C4-2B (cell line): Measurements from ENCODE around the gene FHL3.
A peak's percentile ranks its signal among the peaks of the same experiment; 100 is the strongest.

ENCODE experiments used
- H3K27ac ChIP-seq: fragments of 450-650 bp; 2 replicates; pipeline ENCODE4 v1.5.1; 2017
- CTCF ChIP-seq: fragments of 450-650 bp; conservative IDR thresholded peaks from 2 replicates; pipeline ENCODE4 v1.5.1; 2017; ENCODE audit warnings: mild to moderate bottlenecking
- ZFX ChIP-seq: fragments of 450-650 bp; IDR thresholded peaks from 2 replicates; pipeline ENCODE4 v1.6.1; 2017

The FHL3 gene

GRCh38 chr1:38006008-38006828, 904 bp upstream of the FHL3 start:
- TF ChIP-seq CTCF (no peak), ZFX (no peak)
- H3K27ac ChIP-seq, result no peak overlapping the region

GRCh38 chr1:38004284-38005108, 818 bp downstream of the FHL3 start:
- TF ChIP-seq ZFX (no peak), CTCF (no peak)
- peak overlapping the region; percentile 32 for H3K27ac ChIP-seq

- H3K27ac ChIP-seq, result no peak overlapping the region
- no peak for TF ChIP-seq CTCF
- no peak for TF ChIP-seq ZFX
Observed at GRCh38 chr1:38003261-38004250, 1.8 kb downstream of the FHL3 start.

- H3K27ac ChIP-seq, result no peak overlapping the region
- TF ChIP-seq ZFX, result no peak
- no peak for TF ChIP-seq CTCF
Observed at GRCh38 chr1:38000529-38001455, 4.5 kb downstream of the FHL3 start.

- TF ChIP-seq CTCF, result no peak
- no peak for TF ChIP-seq ZFX
- no peak overlapping the region for H3K27ac ChIP-seq
Observed at GRCh38 chr1:38000233-38000528, 5.1 kb downstream of the FHL3 start.

- no peak for TF ChIP-seq ZFX
- TF ChIP-seq CTCF, result no peak
- H3K27ac ChIP-seq, result no peak overlapping the region
Observed at GRCh38 chr1:37999430-38000232, 5.7 kb downstream of the FHL3 start.
